OCI-M1 (cell line): ENCODE data around the gene ARID3A.
"Not testable (repeated sequence)": the region's sequence is repeated elsewhere in the genome, so short reads cannot be mapped to it uniquely, and the experiment has no call there.

Source experiments
- DNase-seq: peaks from one replicate; lab custom pipeline; 2025; lab: John Stamatoyannopoulos, UW

ARID3A gene

GRCh38 chr19:891421-892200, 34.2 kb upstream of the ARID3A start:
- DNase-seq: not testable (repeated sequence)

- DNase-seq: no peak
Measured at GRCh38 chr19:892243-892893, 33.5 kb upstream of the ARID3A start.

GRCh38 chr19:892894-893689, 32.7 kb upstream of the ARID3A start, which contains the start of the genes MED16 and RNU6-9:
Gene MED16 (minus strand): TSS chr19:893187. CDS start chr19:891131, 2,056 bp downstream.
Gene RNU6-9 (plus strand): TSS chr19:893484.
- peak; percentile 88 for DNase-seq

- no peak for DNase-seq
Measured at GRCh38 chr19:896434-896833, 29.4 kb upstream of the ARID3A start.

- no peak for DNase-seq
Measured at GRCh38 chr19:896999-897398, 28.8 kb upstream of the ARID3A start.

GRCh38 chr19:897442-898039, 28.3 kb upstream of the ARID3A start:
- no peak for DNase-seq

GRCh38 chr19:898663-899062, 27.2 kb upstream of the ARID3A start:
- DNase-seq: no peak

- DNase-seq: no peak
Measured at GRCh38 chr19:899336-900042, 26.3 kb upstream of the ARID3A start.

- no peak for DNase-seq
Measured at GRCh38 chr19:900043-900301, 25.9 kb upstream of the ARID3A start.

GRCh38 chr19:900302-901111, 25.3 kb upstream of the ARID3A start:
- DNase-seq: no peak

- no peak for DNase-seq
Measured at GRCh38 chr19:901216-902092, 24.4 kb upstream of the ARID3A start.

GRCh38 chr19:902093-902370, 23.8 kb upstream of the ARID3A start:
- no peak for DNase-seq

- no peak for DNase-seq
Measured at GRCh38 chr19:902446-903226, 23.2 kb upstream of the ARID3A start.

GRCh38 chr19:903266-903797, 22.5 kb upstream of the ARID3A start:
- DNase-seq: no peak

GRCh38 chr19:904545-904944, 21.3 kb upstream of the ARID3A start:
- DNase-seq: no peak

GRCh38 chr19:906480-906879, 19.4 kb upstream of the ARID3A start:
- no peak for DNase-seq

- DNase-seq: peak; percentile 91
Measured at GRCh38 chr19:907183-907853, 18.5 kb upstream of the ARID3A start.

GRCh38 chr19:911197-912033, 14.4 kb upstream of the ARID3A start:
- peak; percentile 1 for DNase-seq
